ENCODE data around the gene EXD3.

DNA sequence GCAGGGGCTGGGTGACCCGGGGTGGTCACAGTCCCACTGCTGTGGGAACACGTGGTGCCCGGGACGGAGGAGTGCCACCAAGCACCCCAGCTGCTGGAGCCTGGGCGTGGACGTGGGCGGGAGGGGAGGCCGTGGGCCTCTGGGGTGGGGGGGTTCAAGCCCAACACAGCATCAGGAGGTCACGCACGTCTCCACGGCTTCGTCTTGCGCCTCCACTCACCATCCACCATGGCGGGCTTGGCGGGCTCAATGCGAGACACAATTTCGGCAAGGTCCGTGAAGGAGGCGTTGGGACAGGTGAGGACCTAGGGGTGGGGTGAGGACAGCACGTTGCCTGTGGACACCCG, 38.3 kb upstream of the EXD3 start:
- TF ChIP-seq CTCF (IDR thresholded peaks at IDR 0.05) (no peak), POLR2A (IDR thresholded peaks at IDR 0.05) (no peak)
